SK-N-SH treated with all-trans-retinoic acid at 6 μM for 48 hours (cell line): ENCODE results near the gene ADORA1.

Experiments used
- ATAC-seq: fragments of 200-7000 bp; cut with Tn5 transposase; 3 replicates; pipeline ENCODE4 v1.9.1; 2020; ENCODE audit warnings: mild to moderate bottlenecking, moderate library complexity
- ARNTL ChIP-seq: fragments of 450-650 bp; formaldehyde crosslinking; IDR thresholded peaks from 2 replicates; pipeline ENCODE4 v1.5.0; 2020; ENCODE audit warnings: low read depth, mild to moderate bottlenecking, moderate library complexity, borderline replicate concordance
- CREB5 ChIP-seq: fragments of 250-450 bp; sonication (Bioruptor Pico); IDR thresholded peaks from 2 replicates; pipeline ENCODE4 v1.5.1; 2020; ENCODE audit warnings: low read depth, mild to moderate bottlenecking, moderate library complexity
- CSDC2 ChIP-seq: fragments of 250-450 bp; sonication (Bioruptor Pico); IDR thresholded peaks from 2 replicates; pipeline ENCODE4 v1.5.0; 2020; ENCODE audit warnings: mild to moderate bottlenecking, moderate library complexity
- CSRNP3 ChIP-seq: fragments of 250-450 bp; sonication (Bioruptor Pico); IDR thresholded peaks from 2 replicates; pipeline ENCODE4 v1.5.1; 2021; ENCODE audit warnings: mild to moderate bottlenecking, moderate library complexity
- ESRRG ChIP-seq: fragments of 250-450 bp; sonication (Bioruptor Pico); IDR thresholded peaks from 2 replicates; pipeline ENCODE4 v1.6.1; 2021; ENCODE audit warnings: mild to moderate bottlenecking
- GLIS3 ChIP-seq: fragments of 250-450 bp; sonication (Bioruptor Pico); IDR thresholded peaks from 2 replicates; pipeline ENCODE4 v1.5.0; 2020; ENCODE audit warnings: mild to moderate bottlenecking, moderate library complexity
- ISL1 ChIP-seq: fragments of 250-450 bp; sonication (Bioruptor Pico); IDR thresholded peaks from 2 replicates; pipeline ENCODE4 v2.1.2; 2022; ENCODE audit warnings: mild to moderate bottlenecking, moderate library complexity
- OSR1 ChIP-seq: fragments of 250-450 bp; sonication (Bioruptor Pico); IDR thresholded peaks from 2 replicates; pipeline ENCODE4 v1.8.0; 2022; ENCODE audit warnings: moderate library complexity, mild to moderate bottlenecking, inconsistent platforms
- POU6F1 ChIP-seq: fragments of 250-450 bp; sonication (Bioruptor Pico); IDR thresholded peaks from 2 replicates; pipeline ENCODE4 v1.8.0; 2021; ENCODE audit warnings: low read depth, mild to moderate bottlenecking, moderate library complexity, borderline replicate concordance
- PPARA ChIP-seq: fragments of 250-450 bp; sonication (Bioruptor Pico); IDR thresholded peaks from 2 replicates; pipeline ENCODE4 v1.5.0; 2020; ENCODE audit warnings: mild to moderate bottlenecking, borderline replicate concordance
- SNAI2 ChIP-seq: fragments of 250-450 bp; sonication (Bioruptor Pico); IDR thresholded peaks from 2 replicates; pipeline ENCODE4 v1.5.0; 2020; ENCODE audit warnings: mild to moderate bottlenecking, moderate library complexity
- TCF4 ChIP-seq: fragments of 250-450 bp; sonication (Bioruptor Pico); IDR thresholded peaks from 2 replicates; pipeline ENCODE4 v1.8.0; 2021; ENCODE audit warnings: mild to moderate bottlenecking, moderate library complexity, borderline replicate concordance
- TOX ChIP-seq: fragments of 250-450 bp; sonication (Bioruptor Pico); IDR thresholded peaks from 2 replicates; pipeline ENCODE4 v1.8.0; 2021; ENCODE audit warnings: mild to moderate bottlenecking, moderate library complexity, borderline replicate concordance
- TSHZ2 ChIP-seq: fragments of 250-450 bp; sonication (Bioruptor Pico); IDR thresholded peaks from 2 replicates; pipeline ENCODE4 v1.5.0; 2020; ENCODE audit warnings: mild to moderate bottlenecking, moderate library complexity
- ZC3H10 ChIP-seq: fragments of 250-450 bp; sonication (Bioruptor Pico); IDR thresholded peaks from 2 replicates; pipeline ENCODE4 v1.5.1; 2021; ENCODE audit warnings: mild to moderate bottlenecking, moderate library complexity
- ZFP3 ChIP-seq: fragments of 250-450 bp; sonication (Bioruptor Pico); IDR thresholded peaks from 2 replicates; pipeline ENCODE4 v1.5.0; 2020; ENCODE audit warnings: mild to moderate bottlenecking, moderate library complexity
- ZFP30 ChIP-seq: fragments of 450-650 bp; formaldehyde crosslinking; IDR thresholded peaks from 2 replicates; pipeline ENCODE4 v1.5.0; 2022; ENCODE audit warnings: mild to moderate bottlenecking, moderate library complexity
- ZNF565 ChIP-seq: fragments of 450-650 bp; formaldehyde crosslinking; conservative IDR thresholded peaks from 2 replicates; pipeline ENCODE4 v1.5.0; 2020; ENCODE audit warnings: low read depth, mild to moderate bottlenecking, moderate library complexity
- ZNF70 ChIP-seq: fragments of 450-650 bp; formaldehyde crosslinking; IDR thresholded peaks from 2 replicates; pipeline ENCODE4 v1.5.0; 2020; ENCODE audit warnings: mild to moderate bottlenecking, moderate library complexity
- ZNF8 ChIP-seq: fragments of 450-650 bp; formaldehyde crosslinking; IDR thresholded peaks from 2 replicates; pipeline ENCODE4 v1.5.0; 2020; ENCODE audit warnings: mild to moderate bottlenecking, moderate library complexity

ADORA1 gene

GRCh38 chr1:203091761-203092330 lies 35.7 kb upstream of the ADORA1 start:
- ATAC-seq: no peak
- TF ChIP-seq ZNF565 (CRISPR knock-in tag) (no peak), TOX (CRISPR knock-in tag) (no peak), POU6F1 (CRISPR knock-in tag) (no peak), CSRNP3 (CRISPR knock-in tag) (no peak), ZFP30 (CRISPR knock-in tag) (no peak), ZNF8 (CRISPR knock-in tag) (no peak), ZNF70 (no peak), ESRRG (CRISPR knock-in tag) (no peak), PPARA (CRISPR knock-in tag) (no peak), GLIS3 (CRISPR knock-in tag) (no peak), CSDC2 (CRISPR knock-in tag) (no peak), ARNTL (no peak), TSHZ2 (no peak), CREB5 (CRISPR knock-in tag) (no peak), ZFP3 (CRISPR knock-in tag) (no peak)

GRCh38 chr1:203093754-203094410 lies 33.6 kb upstream of the ADORA1 start:
- TF ChIP-seq TOX (CRISPR knock-in tag): no peak
- no peak for TF ChIP-seq ZFP3 (CRISPR knock-in tag)
- TF ChIP-seq ZNF565 (CRISPR knock-in tag): no peak
- no peak for TF ChIP-seq POU6F1 (CRISPR knock-in tag)
- TF ChIP-seq TSHZ2: no peak
- no peak for TF ChIP-seq CREB5 (CRISPR knock-in tag)
- TF ChIP-seq ZNF70: no peak
- no peak for TF ChIP-seq TCF4 (CRISPR knock-in tag)
- no peak for TF ChIP-seq SNAI2
- no peak for TF ChIP-seq ISL1
- TF ChIP-seq CSDC2 (CRISPR knock-in tag): no peak
- TF ChIP-seq ZC3H10: no peak
- no peak for TF ChIP-seq OSR1 (CRISPR knock-in tag)
- no peak for TF ChIP-seq ARNTL
- TF ChIP-seq, all 23 proteins: peak for 0
- ATAC-seq: no peak
